ENCODE results near the gene STX18.

Gene STX18

GRCh38 chr4:4490816-4491215, 51.0 kb downstream of the STX18 start:
- Histone ChIP-seq H2BK12ac (ENCODE audit: low read length) (no peak overlapping the region), H3K9ac (ENCODE audit: low read length) (no peak overlapping the region), H2BK120ac (ENCODE audit: insufficient read depth, low read length, poor library complexity) (no peak overlapping the region), H3K79me1 (ENCODE audit: low read length) (no peaks in the 10 kb centered on the region), H4K8ac (ENCODE audit: low read depth, low read length) (no peak overlapping the region), H3K4me3 (ENCODE audit: low read depth, low read length) (no peak overlapping the region), H3K14ac (ENCODE audit: low read length) (no peak overlapping the region), H3K79me2 (ENCODE audit: control insufficient read depth, insufficient read depth, low read length, poor library complexity) (no peaks in the 10 kb centered on the region), H2BK5ac (ENCODE audit: low read depth, low read length, poor library complexity) (no peak overlapping the region), H3K27ac (ENCODE audit: low read depth, low read length) (no peak overlapping the region), H4K12ac (ENCODE audit: low read depth, low read length) (no peak overlapping the region), H3K18ac (ENCODE audit: low read length) (no peak overlapping the region), H2AK5ac (ENCODE audit: low read length) (no peak overlapping the region), H3K4ac (ENCODE audit: low read depth, low read length) (no peak overlapping the region), H3K9me3 (ENCODE audit: insufficient read depth, low read depth, low read length) (no peaks in the 10 kb centered on the region), H3K23ac (ENCODE audit: low read length) (no peak overlapping the region), H3K4me2 (ENCODE audit: low read length) (no peak overlapping the region), H2AFZ (ENCODE audit: insufficient read depth, low read length, poor library complexity) (no peak overlapping the region), H3K27me3 (ENCODE audit: insufficient read depth, low read length) (no peaks in the 10 kb centered on the region), H4K91ac (ENCODE audit: low read depth, low read length) (no peak overlapping the region), H3K4me1 (ENCODE audit: control insufficient read depth in 1 of 2, insufficient read depth in 2 of 2, low read length in 2 of 2) (peaks cover 0 to under 1% of the 10 kb centered on the region in 2 experiments), H3K36me3 (ENCODE audit: control insufficient read depth in 1 of 2, insufficient read depth in 2 of 2, low read length in 2 of 2) (no peaks in the 10 kb centered on the region)
- DNase-seq, result no peak
- WGBS (ENCODE audit: extremely low coverage, insufficient coverage, insufficient read length), result 100% methylated on average over 1 of the region's 5 CpGs

- WGBS (ENCODE audit: extremely low coverage, insufficient coverage, insufficient read length), result 100% methylated on average over 1 of the region's 3 CpGs
Measured at GRCh38 chr4:4490041-4490440, 51.8 kb downstream of the STX18 start.

GRCh38 chr4:4488405-4489404, 53.1 kb downstream of the STX18 start:
- no peak overlapping the region for H2BK120ac ChIP-seq (ENCODE audit: insufficient read depth, low read length, poor library complexity)
- WGBS (ENCODE audit: extremely low coverage, insufficient coverage, insufficient read length), result no CpG with 5 or more reads among the region's 6 CpGs

More at GRCh38 chr4:4490041-4490440, 51.8 kb downstream of the STX18 start:
- H3K79me1 ChIP-seq (ENCODE audit: low read length), result no peaks in the 10 kb centered on the region
- H2AFZ ChIP-seq (ENCODE audit: insufficient read depth, low read length, poor library complexity), result no peak overlapping the region
- DNase-seq, result peak in 1 of 2 donors; percentile 50
- H3K4me1 ChIP-seq (ENCODE audit: control insufficient read depth in 1 of 2, insufficient read depth in 2 of 2, low read length in 2 of 2), result peaks cover 3 to 5% of the 10 kb centered on the region in 2 experiments
- H3K14ac ChIP-seq (ENCODE audit: low read length), result no peak overlapping the region
- no peak overlapping the region for H3K9ac ChIP-seq (ENCODE audit: low read length)
- no peak overlapping the region for H2BK120ac ChIP-seq (ENCODE audit: insufficient read depth, low read length, poor library complexity)
- H4K8ac ChIP-seq (ENCODE audit: low read depth, low read length), result no peak overlapping the region
- no peak overlapping the region for H2BK5ac ChIP-seq (ENCODE audit: low read depth, low read length, poor library complexity)
- H3K4ac ChIP-seq (ENCODE audit: low read depth, low read length), result no peak overlapping the region
- no peaks in the 10 kb centered on the region for H3K9me3 ChIP-seq (ENCODE audit: insufficient read depth, low read depth, low read length)
- no peak overlapping the region for H3K4me2 ChIP-seq (ENCODE audit: low read length)
- H4K12ac ChIP-seq (ENCODE audit: low read depth, low read length), result no peak overlapping the region
- H3K27ac ChIP-seq (ENCODE audit: low read depth, low read length), result no peak overlapping the region
- H3K18ac ChIP-seq (ENCODE audit: low read length), result no peak overlapping the region
- no peak overlapping the region for H3K23ac ChIP-seq (ENCODE audit: low read length)
- H4K91ac ChIP-seq (ENCODE audit: low read depth, low read length), result no peak overlapping the region
- no peaks in the 10 kb centered on the region for H3K27me3 ChIP-seq (ENCODE audit: insufficient read depth, low read length)
- no peak overlapping the region for H2BK12ac ChIP-seq (ENCODE audit: low read length)
- H3K4me3 ChIP-seq (ENCODE audit: low read depth, low read length), result no peak overlapping the region
- no peaks in the 10 kb centered on the region for H3K79me2 ChIP-seq (ENCODE audit: control insufficient read depth, insufficient read depth, low read length, poor library complexity)
- no peaks in the 10 kb centered on the region for H3K36me3 ChIP-seq (ENCODE audit: control insufficient read depth in 1 of 2, insufficient read depth in 2 of 2, low read length in 2 of 2)
- no peak overlapping the region for H2AK5ac ChIP-seq (ENCODE audit: low read length)

GRCh38 chr4:4486969-4487368, 54.9 kb downstream of the STX18 start:
- no CpG with 5 or more reads among the region's 3 CpGs for WGBS (ENCODE audit: extremely low coverage, insufficient coverage, insufficient read length)
- Histone ChIP-seq H3K79me1 (ENCODE audit: low read length) (no peaks in the 10 kb centered on the region), H2BK12ac (ENCODE audit: low read length) (peak overlapping the region; percentile 3), H3K4me3 (ENCODE audit: low read depth, low read length) (no peak overlapping the region), H3K9me3 (ENCODE audit: insufficient read depth, low read depth, low read length) (no peaks in the 10 kb centered on the region), H3K14ac (ENCODE audit: low read length) (no peak overlapping the region), H3K18ac (ENCODE audit: low read length) (no peak overlapping the region), H2BK120ac (ENCODE audit: insufficient read depth, low read length, poor library complexity) (peak overlapping the region; percentile 36), H4K8ac (ENCODE audit: low read depth, low read length) (no peak overlapping the region), H3K36me3 (ENCODE audit: control insufficient read depth in 1 of 2, insufficient read depth in 2 of 2, low read length in 2 of 2) (no peaks in the 10 kb centered on the region), H2AK5ac (ENCODE audit: low read length) (no peak overlapping the region), H3K27me3 (ENCODE audit: insufficient read depth, low read length) (no peaks in the 10 kb centered on the region), H2BK5ac (ENCODE audit: low read depth, low read length, poor library complexity) (no peak overlapping the region), H3K27ac (ENCODE audit: low read depth, low read length) (no peak overlapping the region), H3K23ac (ENCODE audit: low read length) (no peak overlapping the region), H4K91ac (ENCODE audit: low read depth, low read length) (no peak overlapping the region), H2AFZ (ENCODE audit: insufficient read depth, low read length, poor library complexity) (no peak overlapping the region), H3K9ac (ENCODE audit: low read length) (no peak overlapping the region), H4K12ac (ENCODE audit: low read depth, low read length) (no peak overlapping the region), H3K4ac (ENCODE audit: low read depth, low read length) (no peak overlapping the region), H3K4me1 (ENCODE audit: control insufficient read depth in 1 of 2, insufficient read depth in 2 of 2, low read length in 2 of 2) (peaks cover 3 to 5% of the 10 kb centered on the region in 2 experiments), H3K4me2 (ENCODE audit: low read length) (no peak overlapping the region), H3K79me2 (ENCODE audit: control insufficient read depth, insufficient read depth, low read length, poor library complexity) (no peaks in the 10 kb centered on the region)
- DNase-seq, result no peak

More at GRCh38 chr4:4488405-4489404, 53.1 kb downstream of the STX18 start:
- peak overlapping the region; percentile 51 for H3K27ac ChIP-seq (ENCODE audit: low read depth, low read length)
- H3K27me3 ChIP-seq (ENCODE audit: insufficient read depth, low read length), result no peaks in the 10 kb centered on the region
- H3K23ac ChIP-seq (ENCODE audit: low read length), result no peak overlapping the region
- H2AK5ac ChIP-seq (ENCODE audit: low read length), result no peak overlapping the region
- H3K4me2 ChIP-seq (ENCODE audit: low read length), result no peak overlapping the region
- no peak overlapping the region for H3K4me3 ChIP-seq (ENCODE audit: low read depth, low read length)
- no peak overlapping the region for H2AFZ ChIP-seq (ENCODE audit: insufficient read depth, low read length, poor library complexity)
- H3K14ac ChIP-seq (ENCODE audit: low read length), result no peak overlapping the region
- no peaks in the 10 kb centered on the region for H3K79me1 ChIP-seq (ENCODE audit: low read length)
- no peak overlapping the region for H4K12ac ChIP-seq (ENCODE audit: low read depth, low read length)
- no peak overlapping the region for H3K4ac ChIP-seq (ENCODE audit: low read depth, low read length)
- no peak overlapping the region for H3K18ac ChIP-seq (ENCODE audit: low read length)
- no peaks in the 10 kb centered on the region for H3K9me3 ChIP-seq (ENCODE audit: insufficient read depth, low read depth, low read length)
- peak; percentile 69 to 90 for DNase-seq
- H2BK12ac ChIP-seq (ENCODE audit: low read length), result no peak overlapping the region
- peak overlapping the region; percentile 50 for H4K8ac ChIP-seq (ENCODE audit: low read depth, low read length)
- H4K91ac ChIP-seq (ENCODE audit: low read depth, low read length), result no peak overlapping the region
- no peak overlapping the region for H2BK5ac ChIP-seq (ENCODE audit: low read depth, low read length, poor library complexity)
- no peak overlapping the region for H3K9ac ChIP-seq (ENCODE audit: low read length)
- no peaks in the 10 kb centered on the region for H3K79me2 ChIP-seq (ENCODE audit: control insufficient read depth, insufficient read depth, low read length, poor library complexity)
- H3K36me3 ChIP-seq (ENCODE audit: control insufficient read depth in 1 of 2, insufficient read depth in 2 of 2, low read length in 2 of 2), result no peaks in the 10 kb centered on the region
- H3K4me1 ChIP-seq (ENCODE audit: control insufficient read depth in 1 of 2, insufficient read depth in 2 of 2, low read length in 2 of 2), result peaks cover 3 to 5% of the 10 kb centered on the region in 2 experiments

Data from trophoblast cell (in vitro differentiated cells and primary cell).